Measurements from ENCODE around the gene USH1G. TPM values are rescaled to one million over a fixed set of nuclear protein-coding genes. Genes with fewer than 3 reads are reported as not detected.

The USH1G gene
- total RNA-seq, 4 donors from 2014 or later, result not detected

GRCh38 chr17:74920306-74920620, 2.8 kb downstream of the USH1G start:
- TF ChIP-seq CTCF (IDR thresholded peaks at IDR 0.05; ENCODE audit: low read depth), result no peak

DNA sequence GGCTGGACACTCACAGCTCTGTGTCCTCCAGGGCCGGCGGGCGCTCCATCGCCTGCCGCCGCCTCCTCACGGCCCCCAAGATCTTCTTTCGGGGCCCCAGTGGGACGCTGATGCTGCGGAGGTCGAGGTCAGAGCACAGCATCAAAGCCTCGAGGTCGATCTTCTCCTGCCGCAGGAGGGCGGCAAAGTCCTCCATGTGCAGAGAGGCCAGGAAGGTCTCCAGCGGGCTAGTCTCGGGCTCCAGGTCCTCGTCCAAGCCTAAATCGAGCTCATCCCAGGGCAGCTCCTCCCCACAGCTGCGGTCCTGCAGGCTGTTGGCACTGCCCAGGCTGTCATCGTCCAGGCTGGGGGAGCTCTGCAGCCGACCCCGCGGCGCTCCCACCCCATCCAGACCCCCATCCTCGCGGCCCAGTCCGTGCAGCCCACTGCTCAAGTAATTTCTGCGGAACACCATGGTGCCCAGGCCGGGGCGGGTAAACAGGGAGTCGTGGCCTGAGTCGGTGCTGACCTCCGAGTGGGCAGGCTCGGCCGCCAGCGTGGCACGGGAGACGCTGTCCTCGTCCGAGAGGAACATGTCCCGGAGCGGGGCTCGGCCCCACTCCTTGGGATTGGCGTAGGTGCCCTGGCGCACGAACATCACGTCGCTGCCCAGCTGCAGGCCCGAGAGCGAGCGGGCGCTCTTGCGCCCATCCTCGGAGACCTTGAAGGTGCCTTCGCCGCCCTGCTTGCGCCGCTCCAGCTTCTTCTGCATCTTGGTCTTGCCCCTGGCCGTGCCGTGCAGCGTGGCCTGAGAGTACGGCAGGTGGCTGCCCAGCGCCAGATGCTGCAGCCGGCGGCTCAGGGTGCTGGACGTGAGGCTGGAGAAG, 3.4 kb downstream of the USH1G start:
- no peak for TF ChIP-seq CTCF (IDR thresholded peaks at IDR 0.05; ENCODE audit: low read depth)

GRCh38 chr17:74918906-74919305, 4.1 kb downstream of the USH1G start:
- no peak for TF ChIP-seq CTCF (IDR thresholded peaks at IDR 0.05; ENCODE audit: low read depth)

GRCh38 chr17:74917430-74917829, 5.6 kb downstream of the USH1G start:
- no peak for TF ChIP-seq CTCF (IDR thresholded peaks at IDR 0.05; ENCODE audit: low read depth)

GRCh38 chr17:74916851-74917199, 6.2 kb downstream of the USH1G start:
- no peak for TF ChIP-seq CTCF (IDR thresholded peaks at IDR 0.05; ENCODE audit: low read depth)

- TF ChIP-seq CTCF (IDR thresholded peaks at IDR 0.05; ENCODE audit: low read depth), result no peak
Observed at GRCh38 chr17:74916136-74916850, 6.8 kb downstream of the USH1G start.

DNA sequence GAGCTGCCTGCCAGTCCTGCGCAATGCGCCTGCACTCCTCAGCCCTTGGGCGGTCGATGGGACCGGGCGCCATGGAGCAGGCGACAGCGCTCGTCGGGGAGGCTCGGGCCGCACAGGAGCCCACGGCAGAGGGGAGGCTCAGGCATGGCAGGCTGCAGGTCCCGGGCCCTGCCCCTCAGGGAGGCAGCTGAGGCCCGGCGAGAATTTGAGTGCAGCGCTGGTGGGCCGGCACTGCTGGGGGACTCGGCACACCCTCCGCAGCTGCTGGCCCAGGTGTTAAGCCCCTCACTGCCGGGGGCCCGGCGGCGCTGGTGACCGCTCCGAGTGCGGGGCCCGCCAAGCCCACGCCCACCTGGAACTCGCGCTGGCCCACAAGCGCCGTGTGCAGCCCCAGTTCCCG, 16.0 kb downstream of the USH1G start:
- TF ChIP-seq CTCF (IDR thresholded peaks at IDR 0.05; ENCODE audit: low read depth), result no peak
